HG03342 (cell line): ENCODE data around the gene ETS1.

Experiments used
- ATAC-seq: cut with Tn5 transposase; IDR thresholded peaks from one replicate; pipeline ENCODE4 v1.9.1; 2021; ENCODE audit warnings: mild to moderate bottlenecking, moderate library complexity; ENCODE audit not compliant: unreplicated experiment

Gene ETS1

GRCh38 chr11:128415539-128415938, 171.8 kb downstream of the ETS1 start:
- ATAC-seq, result no peak

GRCh38 chr11:128412847-128413791, 174.2 kb downstream of the ETS1 start:
- peak; percentile 76 for ATAC-seq

- ATAC-seq, result no peak
These were observed 175.5 kb downstream of the ETS1 start for GRCh38 chr11:128411812-128412211.

- no peak for ATAC-seq
These were observed 176.2 kb downstream of the ETS1 start for GRCh38 chr11:128411150-128411549.

GRCh38 chr11:128409476-128409875, 177.9 kb downstream of the ETS1 start:
- ATAC-seq, result no peak
